ENCODE measurements around the gene PHACTR1.

Gene PHACTR1

GRCh38 chr6:13112921-13113320 is 396.4 kb downstream of the PHACTR1 start:
- no peak for TF ChIP-seq CTCF (IDR thresholded peaks at IDR 0.05; ENCODE audit: low read depth, low read length)
- no peak for DNase-seq (ENCODE audit: extremely low read depth, low read depth)

- DNase-seq (ENCODE audit: extremely low read depth, low read depth), result no peak
- TF ChIP-seq CTCF (IDR thresholded peaks at IDR 0.05; ENCODE audit: low read depth, low read length), result no peak
Observed at GRCh38 chr6:13113376-13113775, 396.8 kb downstream of the PHACTR1 start.

GRCh38 chr6:13113981-13114593 is 397.5 kb downstream of the PHACTR1 start:
- no peak for TF ChIP-seq CTCF (IDR thresholded peaks at IDR 0.05; ENCODE audit: low read depth, low read length)
- DNase-seq (ENCODE audit: extremely low read depth, low read depth), result no peak

GRCh38 chr6:13116155-13116554 is 399.6 kb downstream of the PHACTR1 start:
- no peak for TF ChIP-seq CTCF (IDR thresholded peaks at IDR 0.05; ENCODE audit: low read depth, low read length)
- no peak for DNase-seq (ENCODE audit: extremely low read depth, low read depth)

DNA sequence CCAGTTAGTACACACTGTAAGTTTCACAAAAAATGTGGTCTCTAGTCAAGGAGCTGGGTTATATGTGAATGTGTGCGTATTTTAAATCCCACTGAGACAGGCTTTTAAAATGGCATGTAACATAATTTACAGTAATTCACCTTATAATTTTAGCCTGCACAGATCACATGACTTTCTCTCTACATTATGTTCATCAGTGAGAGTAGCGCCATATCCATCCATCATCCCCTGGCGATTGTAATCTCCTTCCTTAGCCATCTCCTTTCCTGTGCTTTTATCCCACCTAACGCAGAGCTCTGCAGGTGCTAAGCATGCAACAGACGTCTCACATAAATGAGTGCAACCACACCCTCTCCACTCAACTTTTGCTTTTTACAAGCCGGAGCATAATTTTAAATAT is 401.0 kb downstream of the PHACTR1 start:
- DNase-seq (ENCODE audit: extremely low read depth, low read depth), result no peak
- no peak for TF ChIP-seq CTCF (IDR thresholded peaks at IDR 0.05; ENCODE audit: low read depth, low read length)

DNA sequence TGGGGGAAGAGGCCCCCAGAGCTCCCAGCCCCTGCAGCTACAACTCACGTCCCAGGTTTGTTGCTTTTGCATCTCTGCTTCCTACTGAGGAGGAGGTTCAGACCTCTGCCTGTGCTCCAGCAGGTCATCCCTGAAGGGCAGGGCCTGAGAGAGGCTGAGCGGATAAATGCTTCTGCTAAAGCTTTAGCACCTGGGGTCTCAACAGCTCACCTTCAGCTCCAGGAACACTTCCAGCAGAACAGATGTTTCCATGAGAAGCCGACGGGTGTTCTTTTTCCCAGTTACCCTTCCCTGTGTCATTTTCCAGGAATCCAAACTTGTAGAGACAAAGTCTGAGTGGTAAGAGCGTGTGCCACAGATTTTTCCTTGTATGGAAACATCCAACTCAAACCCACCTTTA is 403.0 kb downstream of the PHACTR1 start:
- no peak for TF ChIP-seq CTCF (IDR thresholded peaks at IDR 0.05; ENCODE audit: low read depth, low read length)
- no peak for DNase-seq (ENCODE audit: extremely low read depth, low read depth)

DNA sequence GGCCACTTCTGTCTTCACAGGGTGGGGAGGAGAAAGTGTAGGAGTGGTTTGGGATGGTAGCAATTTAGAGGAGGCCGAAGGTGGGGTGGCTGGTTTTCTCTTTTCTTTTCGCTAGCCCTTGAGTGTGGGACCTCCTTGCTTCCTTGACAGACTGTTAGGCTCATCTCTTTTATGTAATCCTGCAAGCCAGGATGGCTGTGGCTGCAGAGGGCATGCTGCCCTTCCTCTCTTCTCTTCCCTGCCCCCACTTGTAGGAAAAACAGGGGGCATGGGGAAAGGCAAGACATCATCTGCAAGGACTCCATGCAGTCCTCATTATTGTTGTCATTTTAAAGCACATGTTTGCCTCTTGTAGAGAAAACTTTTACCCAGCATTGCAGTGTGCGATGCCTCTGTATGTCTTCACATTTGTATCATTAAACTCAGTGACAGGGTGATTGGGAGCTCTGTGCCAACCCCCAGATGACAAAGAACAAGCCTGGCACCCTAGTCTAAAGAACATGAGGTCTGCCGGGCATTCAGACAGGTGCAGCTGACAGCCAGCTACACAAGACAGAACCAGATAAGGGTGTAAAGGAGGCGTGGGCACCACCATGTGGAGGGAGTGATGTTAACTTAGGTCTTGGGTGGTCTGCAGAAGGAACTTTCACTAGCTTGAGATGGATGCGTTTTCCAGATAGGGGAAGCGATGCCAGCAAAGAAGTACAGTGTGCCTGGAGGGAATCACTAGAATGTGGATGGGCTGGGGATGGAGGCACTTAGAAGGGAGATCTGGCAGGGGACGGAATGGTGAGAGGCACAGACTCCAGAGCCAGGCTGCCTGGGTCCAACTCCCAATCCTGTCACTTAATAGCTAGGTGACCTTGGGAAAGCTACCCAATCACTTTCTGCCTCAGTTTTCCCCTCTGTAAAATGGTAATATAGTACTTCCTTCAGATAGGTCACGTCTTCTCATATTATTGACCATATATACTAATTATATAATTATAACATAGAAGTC is 404.2 kb downstream of the PHACTR1 start:
- DNase-seq (ENCODE audit: extremely low read depth, low read depth), result no peak
- no peak; the same call in 1 of the 2 replicates for TF ChIP-seq CTCF (IDR thresholded peaks at IDR 0.05; ENCODE audit: low read depth, low read length)
